ENCODE measurements around the gene PLCB1.
"Not testable (repeated sequence)": the region's sequence is repeated elsewhere in the genome, so short reads cannot be mapped to it uniquely, and the experiment has no call there.

Gene PLCB1

GRCh38 chr20:8152183-8152582 lies 20.1 kb downstream of the PLCB1 start:
- Histone ChIP-seq H3K27ac (no peak overlapping the region), H3K4me3 (no peak overlapping the region), H3K36me3 (ENCODE audit: insufficient read depth, low read length) (no peaks in the 10 kb centered on the region), H3K9me3 (ENCODE audit: low read depth, low read length) (no peaks in the 10 kb centered on the region), H3K9ac (ENCODE audit: insufficient read length) (no peak overlapping the region)
- no peak for DNase-seq (ENCODE audit: low read depth, low spot score)
- no peak for TF ChIP-seq EZH2 (IDR thresholded peaks at IDR 0.05)
- no peak for TF ChIP-seq POLR2AphosphoS5 (IDR thresholded peaks at IDR 0.05; ENCODE audit: borderline replicate concordance, low read depth, low read length)
- TF ChIP-seq FOXP2 (optimal IDR thresholded peaks at IDR 0.05; ENCODE audit: control extremely low read depth, extremely low read length, insufficient read depth), result no peak

- no peak overlapping the region for H3K4me3 ChIP-seq
- H3K9me3 ChIP-seq (ENCODE audit: low read depth, low read length), result no peaks in the 10 kb centered on the region
- no peak for DNase-seq (ENCODE audit: low read depth, low spot score)
- no peaks in the 10 kb centered on the region for H3K36me3 ChIP-seq (ENCODE audit: insufficient read depth, low read length)
- H3K27ac ChIP-seq, result no peak overlapping the region
- TF ChIP-seq POLR2AphosphoS5 (IDR thresholded peaks at IDR 0.05; ENCODE audit: borderline replicate concordance, low read depth, low read length) (no peak), FOXP2 (optimal IDR thresholded peaks at IDR 0.05; ENCODE audit: control extremely low read depth, extremely low read length, insufficient read depth) (no peak), EZH2 (IDR thresholded peaks at IDR 0.05) (no peak)
- no peak overlapping the region for H3K9ac ChIP-seq (ENCODE audit: insufficient read length)
Observed at GRCh38 chr20:8152847-8153246, 20.8 kb downstream of the PLCB1 start.

- DNase-seq (ENCODE audit: low read depth, low spot score), result peak; percentile 44
- H3K9me3 ChIP-seq (ENCODE audit: low read depth, low read length), result no peaks in the 10 kb centered on the region
- TF ChIP-seq FOXP2 (optimal IDR thresholded peaks at IDR 0.05; ENCODE audit: control extremely low read depth, extremely low read length, insufficient read depth) (no peak), EZH2 (IDR thresholded peaks at IDR 0.05) (no peak), POLR2AphosphoS5 (IDR thresholded peaks at IDR 0.05; ENCODE audit: borderline replicate concordance, low read depth, low read length) (no peak)
- H3K9ac ChIP-seq (ENCODE audit: insufficient read length), result no peak overlapping the region
- H3K27ac ChIP-seq, result peak overlapping the region; percentile 63
- H3K36me3 ChIP-seq (ENCODE audit: insufficient read depth, low read length), result no peaks in the 10 kb centered on the region
- peak overlapping the region; percentile 20; the same call in 1 of the 2 replicates for H3K4me3 ChIP-seq
Observed at GRCh38 chr20:8153281-8153908, 21.3 kb downstream of the PLCB1 start.

GRCh38 chr20:8154638-8155037 lies 22.6 kb downstream of the PLCB1 start:
- no peaks in the 10 kb centered on the region for H3K9me3 ChIP-seq (ENCODE audit: low read depth, low read length)
- H3K4me3 ChIP-seq, result no peak overlapping the region
- H3K27ac ChIP-seq, result no peak overlapping the region
- no peak for DNase-seq (ENCODE audit: low read depth, low spot score)
- H3K36me3 ChIP-seq (ENCODE audit: insufficient read depth, low read length), result no peaks in the 10 kb centered on the region
- TF ChIP-seq FOXP2 (optimal IDR thresholded peaks at IDR 0.05; ENCODE audit: control extremely low read depth, extremely low read length, insufficient read depth), result no peak
- no peak overlapping the region for H3K9ac ChIP-seq (ENCODE audit: insufficient read length)

- H3K9ac ChIP-seq (ENCODE audit: insufficient read length), result no peak overlapping the region
- no peak for TF ChIP-seq EZH2 (IDR thresholded peaks at IDR 0.05)
- TF ChIP-seq FOXP2 (optimal IDR thresholded peaks at IDR 0.05; ENCODE audit: control extremely low read depth, extremely low read length, insufficient read depth), result no peak
- no peak for TF ChIP-seq POLR2AphosphoS5 (IDR thresholded peaks at IDR 0.05; ENCODE audit: borderline replicate concordance, low read depth, low read length)
- H3K4me3 ChIP-seq, result no peak overlapping the region
- H3K36me3 ChIP-seq (ENCODE audit: insufficient read depth, low read length), result no peaks in the 10 kb centered on the region
- no peak for DNase-seq (ENCODE audit: low read depth, low spot score)
- no peaks in the 10 kb centered on the region for H3K9me3 ChIP-seq (ENCODE audit: low read depth, low read length)
- H3K27ac ChIP-seq, result no peak overlapping the region
Observed at GRCh38 chr20:8155229-8155628, 23.2 kb downstream of the PLCB1 start.

GRCh38 chr20:8155812-8156211 lies 23.7 kb downstream of the PLCB1 start:
- no peak for DNase-seq (ENCODE audit: low read depth, low spot score)
- no peak overlapping the region for H3K9ac ChIP-seq (ENCODE audit: insufficient read length)
- no peak overlapping the region for H3K4me3 ChIP-seq
- no peak overlapping the region for H3K27ac ChIP-seq
- H3K9me3 ChIP-seq (ENCODE audit: low read depth, low read length), result no peaks in the 10 kb centered on the region
- H3K36me3 ChIP-seq (ENCODE audit: insufficient read depth, low read length), result no peaks in the 10 kb centered on the region
- TF ChIP-seq FOXP2 (optimal IDR thresholded peaks at IDR 0.05; ENCODE audit: control extremely low read depth, extremely low read length, insufficient read depth) (no peak), EZH2 (IDR thresholded peaks at IDR 0.05) (no peak), POLR2AphosphoS5 (IDR thresholded peaks at IDR 0.05; ENCODE audit: borderline replicate concordance, low read depth, low read length) (no peak)

- H3K9ac ChIP-seq (ENCODE audit: insufficient read length), result no peak overlapping the region
- DNase-seq (ENCODE audit: low read depth, low spot score), result no peak
- H3K27ac ChIP-seq, result no peak overlapping the region
- TF ChIP-seq POLR2AphosphoS5 (IDR thresholded peaks at IDR 0.05; ENCODE audit: borderline replicate concordance, low read depth, low read length) (no peak), EZH2 (IDR thresholded peaks at IDR 0.05) (no peak), FOXP2 (optimal IDR thresholded peaks at IDR 0.05; ENCODE audit: control extremely low read depth, extremely low read length, insufficient read depth) (no peak)
- no peaks in the 10 kb centered on the region for H3K9me3 ChIP-seq (ENCODE audit: low read depth, low read length)
- no peaks in the 10 kb centered on the region for H3K36me3 ChIP-seq (ENCODE audit: insufficient read depth, low read length)
- H3K4me3 ChIP-seq, result no peak overlapping the region
Observed at GRCh38 chr20:8156235-8157079, 24.4 kb downstream of the PLCB1 start.

- H3K9ac ChIP-seq (ENCODE audit: insufficient read length); H3K27ac ChIP-seq; H3K4me3 ChIP-seq; H3K9me3 ChIP-seq (ENCODE audit: low read depth, low read length); DNase-seq (ENCODE audit: low read depth, low spot score); H3K36me3 ChIP-seq (ENCODE audit: insufficient read depth, low read length): not testable (repeated sequence)
Observed at GRCh38 chr20:8159217-8159616, 27.2 kb downstream of the PLCB1 start.

Measured in SK-N-MC (cell line).